HepG2 (cell line): ENCODE data around the gene ZMYND10. TPM values are rescaled to one million over a fixed set of nuclear protein-coding genes. Genes with fewer than 3 reads are reported as not detected.

Source experiments
- CREM ChIP-seq, 2 experiments: sonication (generic) in 1 of 2; formaldehyde crosslinking in 1 of 2; IDR thresholded peaks; 2 replicates each; pipeline versions ENCODE4 v1.4.0 to v1.6.1; 2016 to 2020; ENCODE audit warnings: antibody characterized with exemption in 1 of 2, mild to moderate bottlenecking in 1 of 2, missing genetic modification reagents in 1 of 2
- DMTF1 ChIP-seq: sonication (generic); formaldehyde crosslinking; IDR thresholded peaks from 2 replicates; pipeline ENCODE4 v1.4.0; 2020; ENCODE audit warnings: mild to moderate bottlenecking, missing genetic modification reagents
- FOSL1 ChIP-seq: sonication (generic); formaldehyde crosslinking; IDR thresholded peaks from 2 replicates; pipeline ENCODE4 v1.9.0; 2021; ENCODE audit warnings: missing genetic modification reagents, borderline replicate concordance
- GABPA ChIP-seq, 2 experiments: IDR thresholded peaks; 2 replicates each; pipeline ENCODE4 v1.6.1; 2011 to 2016; ENCODE audit warnings: low read depth in 2 of 2, low read length in 1 of 2, missing biosample characterization in 1 of 2, missing genetic modification characterization in 1 of 2
- HDAC1 ChIP-seq: sonication (generic); formaldehyde crosslinking; IDR thresholded peaks from 2 replicates; pipeline ENCODE4 v1.5.1; 2020; ENCODE audit warnings: mild to moderate bottlenecking, missing genetic modification reagents
- HOXA3 ChIP-seq: sonication (generic); formaldehyde crosslinking; IDR thresholded peaks from 2 replicates; pipeline ENCODE4 v1.5.0; 2020; ENCODE audit warnings: missing genetic modification reagents
- KLF13 ChIP-seq: sonication (generic); formaldehyde crosslinking; IDR thresholded peaks from 2 replicates; pipeline ENCODE4 v1.4.0; 2020; ENCODE audit warnings: mild to moderate bottlenecking, missing genetic modification reagents
- KMT2B ChIP-seq: IDR thresholded peaks from 2 replicates; pipeline ENCODE4 v1.6.1; 2016; ENCODE audit warnings: missing genetic modification reagents, missing compliant biosample characterization
- MBNL3 ChIP-seq: fragments of 250-450 bp; sonication (Bioruptor Pico); conservative IDR thresholded peaks from 2 replicates; pipeline ENCODE4 v1.8.0; 2022; ENCODE audit warnings: mild to moderate bottlenecking, inconsistent platforms
- NCOR1 ChIP-seq: fragments of 200-600 bp; sonication (generic); IDR thresholded peaks from 2 replicates; pipeline ENCODE4 v1.7.0; 2017; ENCODE audit warnings: antibody characterized with exemption, low read length, borderline replicate concordance
- NR3C1 ChIP-seq: sonication (generic); formaldehyde crosslinking; IDR thresholded peaks from 2 replicates; pipeline ENCODE4 v1.4.0; 2020; ENCODE audit warnings: missing genetic modification reagents
- REPIN1 ChIP-seq: sonication (generic); formaldehyde crosslinking; IDR thresholded peaks from 2 replicates; pipeline ENCODE4 v1.8.0; 2022; ENCODE audit warnings: missing genetic modification reagents, low read depth, mild to moderate bottlenecking, borderline replicate concordance
- TEF ChIP-seq: sonication (generic); formaldehyde crosslinking; IDR thresholded peaks from 2 replicates; pipeline ENCODE4 v1.5.0; 2020; ENCODE audit warnings: missing genetic modification reagents
- XRCC5 ChIP-seq: fragments of 200-400 bp; formaldehyde crosslinking; optimal IDR thresholded peaks from 2 replicates; pipeline ENCODE3; 2017; ENCODE audit warnings: mild to moderate bottlenecking, low read length
- ZFYVE20 ChIP-seq: sonication (generic); formaldehyde crosslinking; IDR thresholded peaks from 2 replicates; pipeline ENCODE4 v1.8.0; 2023; ENCODE audit warnings: low read depth, mild to moderate bottlenecking, moderate library complexity, missing genetic modification reagents, borderline replicate concordance
- ZMAT3 ChIP-seq: sonication (generic); formaldehyde crosslinking; conservative IDR thresholded peaks from 2 replicates; pipeline ENCODE4 v1.7.0; 2021; ENCODE audit warnings: missing genetic modification reagents
- ZNF362 ChIP-seq: sonication (generic); formaldehyde crosslinking; IDR thresholded peaks from 2 replicates; pipeline ENCODE4 v1.4.0; 2020; ENCODE audit warnings: missing genetic modification reagents, mild to moderate bottlenecking, borderline replicate concordance
- ZNF781 ChIP-seq: sonication (generic); formaldehyde crosslinking; IDR thresholded peaks from 2 replicates; pipeline ENCODE4 v1.5.1; 2020; ENCODE audit warnings: borderline replicate concordance, mild to moderate bottlenecking, missing genetic modification reagents; ENCODE audit errors: not compliant biosample characterization
- polyA plus RNA-seq, 8 experiments: library from polyadenylated mRNA; depleted of rRNA in 3 of 8; stranded (reverse) in 7 of 8; unstranded in 1 of 8; fragments of >200 nt; fragmentation: Illumina TruSeq in 4 of 8; extraction: Trizol in 4 of 8; gene quantifications; 2 replicates each; pipeline versions ENCODE4 v1.2.1 to v1.2.3, GENCODE V29; 2011 to 2016; ENCODE audit warnings: low read depth in 4 of 8, missing spikeins in 1 of 8, mixed read lengths in 1 of 8; ENCODE audit not compliant: insufficient read depth in 1 of 8
- total RNA-seq, 5 experiments: library from RNA; depleted of rRNA; stranded (reverse); fragments of >200 nt; fragmentation: Illumina TruSeq; extraction: Trizol; gene quantifications; 2 replicates each; pipeline ENCODE4 v1.2.3, GENCODE V29; 2016; ENCODE audit warnings: low read depth in 1 of 5
- TF ChIP-seq, protein P1 (sequence below): sonication (generic); formaldehyde crosslinking; IDR thresholded peaks from 2 replicates; pipeline ENCODE4 v1.4.0; 2020; ENCODE audit warnings: missing genetic modification reagents
- TF ChIP-seq, protein P2 (sequence below): sonication (generic); formaldehyde crosslinking; IDR thresholded peaks from 2 replicates; pipeline ENCODE4 v1.5.0; 2020; ENCODE audit warnings: mild to moderate bottlenecking, missing genetic modification reagents

ZMYND10 gene
- total and polyA plus RNA-seq, 2 of the 13 experiments (the other 11 are each of a cell fraction or from before 2014, with no cell fraction given), result 0.60 to 0.74 TPM

DNA sequence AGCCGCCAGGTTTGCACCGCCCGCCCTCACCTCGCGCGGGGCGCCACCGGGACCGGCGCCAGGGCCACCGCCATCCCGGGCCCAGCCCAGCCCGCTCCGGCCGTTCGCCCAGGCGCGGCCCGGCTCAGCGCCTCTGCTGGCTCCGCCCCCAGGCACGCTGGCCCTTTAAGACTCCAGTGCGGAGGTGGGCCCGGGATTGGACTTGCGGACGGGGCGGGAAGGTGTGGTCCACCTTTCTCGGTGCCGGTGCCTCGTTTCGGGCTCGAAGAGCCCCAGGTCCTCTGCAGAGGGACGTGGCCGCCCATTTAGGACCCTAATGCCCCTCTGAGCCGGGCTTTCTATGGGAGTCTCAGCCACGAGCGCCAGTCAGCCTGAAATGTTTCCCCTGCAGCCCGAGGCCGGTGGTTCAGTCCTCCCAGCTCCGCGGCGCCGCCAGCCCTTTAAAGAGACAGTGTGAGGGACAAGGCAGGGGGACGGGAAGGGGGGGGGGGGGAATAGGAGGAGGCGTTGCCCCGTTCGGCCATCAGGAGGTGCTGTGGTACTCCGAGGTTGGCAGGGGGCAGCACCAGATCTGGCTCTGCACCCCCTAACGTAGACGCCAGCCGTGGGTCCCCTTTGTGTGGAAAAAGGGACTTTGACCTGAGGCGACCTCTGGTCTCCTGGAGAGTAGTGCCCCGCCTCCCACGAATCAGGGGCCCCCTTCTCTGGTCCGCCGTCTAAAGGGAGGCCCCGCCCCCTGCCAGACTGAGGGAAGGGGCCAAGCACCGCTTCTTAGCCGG, 24.0 kb downstream of the ZMYND10 start (continued):
- TF ChIP-seq, protein P1, sequence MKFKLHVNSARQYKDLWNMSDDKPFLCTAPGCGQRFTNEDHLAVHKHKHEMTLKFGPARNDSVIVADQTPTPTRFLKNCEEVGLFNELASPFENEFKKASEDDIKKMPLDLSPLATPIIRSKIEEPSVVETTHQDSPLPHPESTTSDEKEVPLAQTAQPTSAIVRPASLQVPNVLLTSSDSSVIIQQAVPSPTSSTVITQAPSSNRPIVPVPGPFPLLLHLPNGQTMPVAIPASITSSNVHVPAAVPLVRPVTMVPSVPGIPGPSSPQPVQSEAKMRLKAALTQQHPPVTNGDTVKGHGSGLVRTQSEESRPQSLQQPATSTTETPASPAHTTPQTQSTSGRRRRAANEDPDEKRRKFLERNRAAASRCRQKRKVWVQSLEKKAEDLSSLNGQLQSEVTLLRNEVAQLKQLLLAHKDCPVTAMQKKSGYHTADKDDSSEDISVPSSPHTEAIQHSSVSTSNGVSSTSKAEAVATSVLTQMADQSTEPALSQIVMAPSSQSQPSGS (CRISPR knock-in tag), result peak; percentile 38; the same call in 1 of the 2 replicates
- TF ChIP-seq HOXA3 (CRISPR knock-in tag) (peak; percentile 52), TEF (CRISPR knock-in tag) (no peak), KMT2B (CRISPR knock-in tag) (peak; percentile 50; the same call in 1 of the 2 replicates), GABPA (IDR thresholded peaks at IDR 0.05; ENCODE audit: low read depth, low read length) (no peak), GABPA (CRISPR knock-in tag; IDR thresholded peaks at IDR 0.05; ENCODE audit: low read depth) (peak; percentile 23; the same call in 1 of the 2 replicates), NR3C1 (no peak), DMTF1 (CRISPR knock-in tag) (no peak), CREM (IDR thresholded peaks at IDR 0.05) (peak; percentile 48; the same call in 1 of the 2 replicates), CREM (CRISPR knock-in tag; IDR thresholded peaks at IDR 0.05) (no peak), ZNF362 (CRISPR knock-in tag) (peak; percentile 53; the same call in 1 of the 2 replicates), XRCC5 (peak; percentile 55), HDAC1 (peak; percentile 55), ZNF781 (peak; percentile 67), NCOR1 (peak; percentile 80), ZFYVE20 (CRISPR knock-in tag) (peak; percentile 57; the same call in 1 of the 2 replicates), KLF13 (CRISPR knock-in tag) (no peak), FOSL1 (CRISPR knock-in tag) (no peak), REPIN1 (CRISPR knock-in tag) (peak; percentile 48; the same call in 1 of the 2 replicates), MBNL3 (no peak), ZMAT3 (CRISPR knock-in tag) (no peak)
- TF ChIP-seq, protein P2, sequence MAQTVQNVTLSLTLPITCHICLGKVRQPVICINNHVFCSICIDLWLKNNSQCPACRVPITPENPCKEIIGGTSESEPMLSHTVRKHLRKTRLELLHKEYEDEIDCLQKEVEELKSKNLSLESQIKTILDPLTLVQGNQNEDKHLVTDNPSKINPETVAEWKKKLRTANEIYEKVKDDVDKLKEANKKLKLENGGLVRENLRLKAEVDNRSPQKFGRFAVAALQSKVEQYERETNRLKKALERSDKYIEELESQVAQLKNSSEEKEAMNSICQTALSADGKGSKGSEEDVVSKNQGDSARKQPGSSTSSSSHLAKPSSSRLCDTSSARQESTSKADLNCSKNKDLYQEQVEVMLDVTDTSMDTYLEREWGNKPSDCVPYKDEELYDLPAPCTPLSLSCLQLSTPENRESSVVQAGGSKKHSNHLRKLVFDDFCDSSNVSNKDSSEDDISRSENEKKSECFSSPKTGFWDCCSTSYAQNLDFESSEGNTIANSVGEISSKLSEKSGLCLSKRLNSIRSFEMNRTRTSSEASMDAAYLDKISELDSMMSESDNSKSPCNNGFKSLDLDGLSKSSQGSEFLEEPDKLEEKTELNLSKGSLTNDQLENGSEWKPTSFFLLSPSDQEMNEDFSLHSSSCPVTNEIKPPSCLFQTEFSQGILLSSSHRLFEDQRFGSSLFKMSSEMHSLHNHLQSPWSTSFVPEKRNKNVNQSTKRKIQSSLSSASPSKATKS (CRISPR knock-in tag), result no peak; the same call in 1 of the 2 replicates
